Adipocyte (in vitro differentiated cells): ENCODE data around the gene PRKCA.

Source experiments
- DNase-seq: peaks from one replicate; pipeline ENCODE4 v3.0.0-alpha.2; 2015; ENCODE audit warnings: low read depth
- H3K27me3 ChIP-seq: replicated peaks from 2 replicates; pipeline ENCODE4 v1.7.0; 2013; ENCODE audit warnings: mild to moderate bottlenecking, low read length, moderate library complexity; ENCODE audit not compliant: control insufficient read depth, insufficient read depth
- H3K36me3 ChIP-seq: 2 replicates; pipeline ENCODE4 v1.7.0; 2013; ENCODE audit warnings: low read length, mild to moderate bottlenecking, moderate library complexity; ENCODE audit not compliant: control insufficient read depth, insufficient read depth, severe bottlenecking
- H3K4me1 ChIP-seq: 2 replicates; pipeline ENCODE4 v1.7.0; 2013; ENCODE audit warnings: mild to moderate bottlenecking, low read length, moderate library complexity; ENCODE audit not compliant: control insufficient read depth, insufficient read depth
- H3K4me3 ChIP-seq: 2 replicates; pipeline ENCODE4 v1.7.0; 2013; ENCODE audit warnings: mild to moderate bottlenecking, low read length, moderate library complexity
- H3K9ac ChIP-seq: 2 replicates; pipeline ENCODE4 v1.7.0; 2013; ENCODE audit warnings: mild to moderate bottlenecking, low read length, moderate library complexity
- H3K9me3 ChIP-seq: 2 replicates; pipeline ENCODE4 v1.7.0; 2013; ENCODE audit warnings: mild to moderate bottlenecking, low read length, moderate library complexity; ENCODE audit not compliant: control insufficient read depth

The PRKCA gene

GRCh38 chr17:66661411-66662256 lies 359.2 kb downstream of the PRKCA start:
- Histone ChIP-seq H3K9me3 (no peaks in the 10 kb centered on the region), H3K4me1 (no peaks in the 10 kb centered on the region), H3K4me3 (no peak overlapping the region), H3K9ac (no peak overlapping the region), H3K36me3 (peaks cover 3% of the 10 kb centered on the region), H3K27me3 (no peaks in the 10 kb centered on the region)
- DNase-seq = no peak

- Histone ChIP-seq H3K9ac (no peak overlapping the region), H3K9me3 (no peaks in the 10 kb centered on the region), H3K4me3 (no peak overlapping the region), H3K4me1 (no peaks in the 10 kb centered on the region), H3K36me3 (peaks cover 3% of the 10 kb centered on the region), H3K27me3 (no peaks in the 10 kb centered on the region)
- no peak for DNase-seq
Measured at GRCh38 chr17:66662496-66662895, 360.1 kb downstream of the PRKCA start.

GRCh38 chr17:66663041-66663606 lies 360.7 kb downstream of the PRKCA start:
- H3K36me3 ChIP-seq = peaks cover 3% of the 10 kb centered on the region
- no peak overlapping the region for H3K9ac ChIP-seq
- H3K4me1 ChIP-seq = no peaks in the 10 kb centered on the region
- DNase-seq = no peak
- no peaks in the 10 kb centered on the region for H3K27me3 ChIP-seq
- H3K9me3 ChIP-seq = no peaks in the 10 kb centered on the region
- no peak overlapping the region for H3K4me3 ChIP-seq

- Histone ChIP-seq H3K27me3 (no peaks in the 10 kb centered on the region), H3K9me3 (no peaks in the 10 kb centered on the region), H3K4me1 (no peaks in the 10 kb centered on the region), H3K4me3 (no peak overlapping the region), H3K36me3 (peaks cover 3% of the 10 kb centered on the region), H3K9ac (no peak overlapping the region)
- no peak for DNase-seq
Measured at GRCh38 chr17:66664336-66664735, 361.9 kb downstream of the PRKCA start.

- no peaks in the 10 kb centered on the region for H3K4me1 ChIP-seq
- H3K36me3 ChIP-seq = no peaks in the 10 kb centered on the region
- H3K9me3 ChIP-seq = no peaks in the 10 kb centered on the region
- DNase-seq = no peak
- no peak overlapping the region for H3K4me3 ChIP-seq
- no peak overlapping the region for H3K9ac ChIP-seq
- H3K27me3 ChIP-seq = no peaks in the 10 kb centered on the region
Measured at GRCh38 chr17:66665194-66665593, 362.8 kb downstream of the PRKCA start.

GRCh38 chr17:66667090-66667489 lies 364.7 kb downstream of the PRKCA start:
- DNase-seq = no peak
- Histone ChIP-seq H3K36me3 (no peaks in the 10 kb centered on the region), H3K4me1 (no peaks in the 10 kb centered on the region), H3K4me3 (no peak overlapping the region), H3K9me3 (no peaks in the 10 kb centered on the region), H3K9ac (no peak overlapping the region), H3K27me3 (no peaks in the 10 kb centered on the region)

- Histone ChIP-seq H3K9ac (no peak overlapping the region), H3K36me3 (no peaks in the 10 kb centered on the region), H3K27me3 (no peaks in the 10 kb centered on the region), H3K9me3 (no peaks in the 10 kb centered on the region), H3K4me3 (no peak overlapping the region), H3K4me1 (no peaks in the 10 kb centered on the region)
- DNase-seq = no peak
Measured at GRCh38 chr17:66667491-66668030, 365.1 kb downstream of the PRKCA start.

- Histone ChIP-seq H3K9me3 (no peaks in the 10 kb centered on the region), H3K4me1 (no peaks in the 10 kb centered on the region), H3K27me3 (no peaks in the 10 kb centered on the region), H3K9ac (no peak overlapping the region), H3K4me3 (no peak overlapping the region), H3K36me3 (no peaks in the 10 kb centered on the region)
- DNase-seq = no peak
Measured at GRCh38 chr17:66670206-66670605, 367.8 kb downstream of the PRKCA start.

GRCh38 chr17:66671156-66671555 lies 368.7 kb downstream of the PRKCA start:
- Histone ChIP-seq H3K9me3 (no peaks in the 10 kb centered on the region), H3K4me3 (no peak overlapping the region), H3K27me3 (no peaks in the 10 kb centered on the region), H3K9ac (no peak overlapping the region), H3K36me3 (no peaks in the 10 kb centered on the region), H3K4me1 (no peaks in the 10 kb centered on the region)
- no peak for DNase-seq

- DNase-seq = peak; percentile 88
- Histone ChIP-seq H3K4me3 (no peak overlapping the region), H3K9me3 (no peaks in the 10 kb centered on the region), H3K36me3 (no peaks in the 10 kb centered on the region), H3K4me1 (peaks cover 7% of the 10 kb centered on the region), H3K9ac (peak overlapping the region; percentile 13), H3K27me3 (no peaks in the 10 kb centered on the region)
Measured at GRCh38 chr17:66673668-66674276, 371.4 kb downstream of the PRKCA start.

- no peak overlapping the region for H3K9ac ChIP-seq
- H3K4me1 ChIP-seq = peaks cover 7% of the 10 kb centered on the region
- H3K27me3 ChIP-seq = no peaks in the 10 kb centered on the region
- no peak overlapping the region for H3K4me3 ChIP-seq
- H3K9me3 ChIP-seq = no peaks in the 10 kb centered on the region
- no peak for DNase-seq
- H3K36me3 ChIP-seq = no peaks in the 10 kb centered on the region
Measured at GRCh38 chr17:66675273-66675990, 373.0 kb downstream of the PRKCA start.
